Smooth muscle cell (in vitro differentiated cells): ENCODE results near the gene CASK. TPM values are rescaled to one million over a fixed set of nuclear protein-coding genes. Genes with fewer than 3 reads are reported as not detected.
"Not testable (repeated sequence)": the region's sequence is repeated elsewhere in the genome, so short reads cannot be mapped to it uniquely, and the experiment has no call there.

Source experiments
- DNase-seq: peaks from one replicate; lab custom pipeline; 2025; ENCODE audit not compliant: unreplicated experiment; lab: John Stamatoyannopoulos, UW
- H2AFZ ChIP-seq: fragments of 200-600 bp; sonication (generic); 2 replicates; pipeline ENCODE4 v1.6.0; 2016; ENCODE audit warnings: antibody characterized with exemption, low read depth, mild to moderate bottlenecking
- H3F3A ChIP-seq: fragments of 200-600 bp; sonication (generic); 2 replicates; pipeline ENCODE4 v1.6.0; 2017; ENCODE audit warnings: antibody characterized with exemption, low read depth
- H3K27ac ChIP-seq: fragments of 200-600 bp; sonication (generic); 2 replicates; pipeline ENCODE4 v1.5.1; 2016; ENCODE audit warnings: low read depth, mild to moderate bottlenecking
- H3K27me3 ChIP-seq: fragments of 200-600 bp; sonication (generic); 2 replicates; pipeline ENCODE4 v1.6.1; 2016; ENCODE audit warnings: low read depth, mild to moderate bottlenecking
- H3K36me3 ChIP-seq: fragments of 200-600 bp; sonication (generic); 2 replicates; pipeline ENCODE4 v1.5.1; 2016; ENCODE audit warnings: low read depth
- H3K4me1 ChIP-seq: fragments of 200-600 bp; sonication (generic); 2 replicates; pipeline ENCODE4 v1.5.1; 2016; ENCODE audit warnings: low read depth
- H3K4me2 ChIP-seq: fragments of 200-600 bp; sonication (generic); 2 replicates; pipeline ENCODE4 v1.6.0; 2016; ENCODE audit warnings: mild to moderate bottlenecking
- H3K4me3 ChIP-seq: fragments of 200-600 bp; sonication (generic); 2 replicates; pipeline ENCODE4 v1.5.1; 2016; ENCODE audit warnings: mild to moderate bottlenecking
- H3K79me2 ChIP-seq: fragments of 200-600 bp; sonication (generic); 2 replicates; pipeline ENCODE4 v1.6.0; 2016; ENCODE audit warnings: low read depth, mild to moderate bottlenecking
- H3K9ac ChIP-seq: fragments of 200-600 bp; sonication (generic); 2 replicates; pipeline ENCODE4 v1.6.0; 2016; ENCODE audit warnings: low read depth
- H3K9me3 ChIP-seq: fragments of 200-600 bp; sonication (generic); replicated peaks from 2 replicates; pipeline ENCODE4 v1.5.1; 2016; ENCODE audit warnings: low read depth
- H4K20me1 ChIP-seq: fragments of 200-600 bp; sonication (generic); 2 replicates; pipeline ENCODE4 v1.6.0; 2016; ENCODE audit warnings: low read depth
- WGBS: methylation state at CpG from one replicate; pipeline ENCODE4 v1.1.7; 2016; ENCODE audit warnings: low lambda C conversion rate; 5-methylcytosine and 5-hydroxymethylcytosine counted together
- polyA plus RNA-seq: library from polyadenylated mRNA; unstranded; fragments of >200 nt; fragmentation: Nextera tagmentation; extraction: Ambion mirVana; gene quantifications from 2 replicates; pipeline ENCODE4 v1.2.1, GENCODE V29; 2016
- total RNA-seq: library from RNA; depleted of rRNA; stranded (reverse); fragments of >200 nt; gene quantifications from 2 replicates; pipeline ENCODE4 v1.2.3, GENCODE V29; 2014
- TF ChIP-seq, protein P1 (sequence below): fragments of 200-600 bp; sonication (generic); IDR thresholded peaks from 2 replicates; pipeline ENCODE4 v1.5.1; 2017; ENCODE audit warnings: borderline replicate concordance, mild to moderate bottlenecking, antibody characterized with exemption; ENCODE audit not compliant: insufficient read depth, poor library complexity, severe bottlenecking

CASK gene
- total and polyA plus RNA-seq, 2 experiments from 2014 or later, result 49.4 to 97.5 TPM

DNA sequence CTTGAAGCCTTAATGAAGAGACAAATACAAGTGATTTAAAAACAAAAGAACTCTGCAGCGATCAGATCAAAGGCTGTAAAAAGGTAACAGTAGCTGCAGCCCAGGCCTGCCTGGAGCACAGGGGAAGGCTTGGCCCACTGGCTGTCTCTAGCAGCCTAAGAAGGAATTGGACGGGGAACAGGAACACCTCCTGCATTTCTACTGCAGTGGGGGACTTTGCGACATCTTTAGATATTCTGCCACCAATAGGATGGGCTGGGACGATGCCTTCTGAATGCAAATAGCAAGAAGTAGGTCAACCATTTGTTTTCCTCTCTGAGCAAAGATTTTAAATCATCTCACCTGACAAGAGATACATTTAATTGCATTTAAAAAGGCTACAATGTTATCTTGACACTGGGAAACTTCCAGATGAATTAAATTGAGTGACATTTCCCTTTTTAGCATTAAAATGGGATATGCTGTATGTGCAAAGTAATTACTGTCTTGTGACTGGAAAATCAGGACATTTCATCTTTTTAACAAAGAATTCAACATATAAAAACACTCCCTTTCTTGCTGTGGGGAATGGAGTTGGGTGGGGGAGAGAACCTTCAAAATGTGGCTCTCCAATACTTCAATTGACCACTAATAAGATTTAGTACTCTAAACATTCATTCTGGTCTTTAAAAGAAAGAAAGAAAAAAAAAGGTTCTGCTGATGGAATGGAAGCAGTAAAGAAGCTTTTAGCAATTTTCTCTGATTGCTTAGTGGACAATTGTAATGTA is 406.2 kb downstream of the CASK start:
- Histone ChIP-seq H3K27me3 (no peaks in the 10 kb centered on the region), H2AFZ (no peak overlapping the region), H3K4me2 (no peak overlapping the region), H4K20me1 (no peaks in the 10 kb centered on the region), H3K79me2 (no peaks in the 10 kb centered on the region), H3K4me3 (no peak overlapping the region), H3K36me3 (peaks cover under 1% of the 10 kb centered on the region), H3K4me1 (no peaks in the 10 kb centered on the region), H3K9me3 (no peaks in the 10 kb centered on the region), H3K9ac (no peak overlapping the region), H3K27ac (no peak overlapping the region), H3F3A (no peaks in the 10 kb centered on the region)
- DNase-seq, result no peak
- TF ChIP-seq, protein P1, sequence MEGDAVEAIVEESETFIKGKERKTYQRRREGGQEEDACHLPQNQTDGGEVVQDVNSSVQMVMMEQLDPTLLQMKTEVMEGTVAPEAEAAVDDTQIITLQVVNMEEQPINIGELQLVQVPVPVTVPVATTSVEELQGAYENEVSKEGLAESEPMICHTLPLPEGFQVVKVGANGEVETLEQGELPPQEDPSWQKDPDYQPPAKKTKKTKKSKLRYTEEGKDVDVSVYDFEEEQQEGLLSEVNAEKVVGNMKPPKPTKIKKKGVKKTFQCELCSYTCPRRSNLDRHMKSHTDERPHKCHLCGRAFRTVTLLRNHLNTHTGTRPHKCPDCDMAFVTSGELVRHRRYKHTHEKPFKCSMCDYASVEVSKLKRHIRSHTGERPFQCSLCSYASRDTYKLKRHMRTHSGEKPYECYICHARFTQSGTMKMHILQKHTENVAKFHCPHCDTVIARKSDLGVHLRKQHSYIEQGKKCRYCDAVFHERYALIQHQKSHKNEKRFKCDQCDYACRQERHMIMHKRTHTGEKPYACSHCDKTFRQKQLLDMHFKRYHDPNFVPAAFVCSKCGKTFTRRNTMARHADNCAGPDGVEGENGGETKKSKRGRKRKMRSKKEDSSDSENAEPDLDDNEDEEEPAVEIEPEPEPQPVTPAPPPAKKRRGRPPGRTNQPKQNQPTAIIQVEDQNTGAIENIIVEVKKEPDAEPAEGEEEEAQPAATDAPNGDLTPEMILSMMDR, result no peak
- WGBS, result 69% methylated on average over 4 of the region's 4 CpGs

DNA sequence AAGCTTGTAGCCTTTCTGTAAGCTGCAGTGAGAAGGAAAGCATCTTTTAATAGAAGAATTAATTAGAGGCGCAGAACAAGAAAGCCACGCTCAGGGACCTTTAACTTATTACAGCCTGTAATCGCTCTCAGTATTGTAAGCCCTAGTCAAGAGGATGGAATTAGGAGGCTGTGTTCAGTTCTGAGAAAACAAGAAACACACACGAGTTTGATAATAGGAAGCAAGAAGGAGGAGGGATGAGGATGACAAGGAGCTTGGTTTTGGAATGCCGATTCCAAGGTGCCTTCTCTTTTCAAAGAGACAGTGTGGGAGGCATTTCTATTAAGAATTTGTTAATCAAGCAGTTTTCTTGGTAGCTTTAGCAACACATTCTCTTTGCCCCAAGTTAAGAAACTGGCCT is 406.9 kb downstream of the CASK start:
- H3K4me2 ChIP-seq, result no peak overlapping the region
- no peaks in the 10 kb centered on the region for H4K20me1 ChIP-seq
- no peak overlapping the region for H2AFZ ChIP-seq
- H3K27me3 ChIP-seq, result no peaks in the 10 kb centered on the region
- no peaks in the 10 kb centered on the region for H3K9me3 ChIP-seq
- TF ChIP-seq, protein P1, result no peak
- H3K79me2 ChIP-seq, result no peaks in the 10 kb centered on the region
- H3K36me3 ChIP-seq, result no peaks in the 10 kb centered on the region
- no peaks in the 10 kb centered on the region for H3F3A ChIP-seq
- WGBS, result 83% methylated on average over 5 of the region's 5 CpGs
- H3K4me3 ChIP-seq, result no peak overlapping the region
- H3K27ac ChIP-seq, result no peak overlapping the region
- DNase-seq, result no peak
- H3K4me1 ChIP-seq, result no peaks in the 10 kb centered on the region
- no peak overlapping the region for H3K9ac ChIP-seq

DNA sequence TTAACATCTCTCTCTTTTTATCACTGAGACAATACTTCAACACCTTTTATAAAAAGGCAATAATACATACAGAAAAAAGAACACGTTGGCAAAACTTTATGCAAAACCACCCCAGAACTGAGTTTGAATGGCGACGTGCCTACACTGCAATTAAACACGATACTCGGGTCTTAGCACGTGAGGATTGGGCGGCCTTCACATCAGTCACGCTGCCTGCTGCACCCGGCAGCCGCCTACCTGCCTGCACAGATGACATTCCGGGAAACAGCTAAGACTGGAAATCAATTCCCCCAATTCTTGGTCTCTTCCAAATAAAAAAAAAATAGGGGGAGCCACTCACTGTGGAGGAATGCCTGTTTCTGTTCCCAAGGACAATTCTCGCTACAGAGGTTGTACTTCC is 408.0 kb downstream of the CASK start:
- 89% methylated on average over 12 of the region's 12 CpGs for WGBS
- H3K36me3 ChIP-seq, result no peaks in the 10 kb centered on the region
- TF ChIP-seq, protein P1, result no peak
- H3K9ac ChIP-seq, result no peak overlapping the region
- no peaks in the 10 kb centered on the region for H3K79me2 ChIP-seq
- H3K27me3 ChIP-seq, result no peaks in the 10 kb centered on the region
- H3K27ac ChIP-seq, result no peak overlapping the region
- no peaks in the 10 kb centered on the region for H4K20me1 ChIP-seq
- DNase-seq, result no peak
- no peak overlapping the region for H2AFZ ChIP-seq
- no peak overlapping the region for H3K4me3 ChIP-seq
- no peaks in the 10 kb centered on the region for H3F3A ChIP-seq
- no peaks in the 10 kb centered on the region for H3K9me3 ChIP-seq
- H3K4me1 ChIP-seq, result no peaks in the 10 kb centered on the region
- H3K4me2 ChIP-seq, result no peak overlapping the region

DNA sequence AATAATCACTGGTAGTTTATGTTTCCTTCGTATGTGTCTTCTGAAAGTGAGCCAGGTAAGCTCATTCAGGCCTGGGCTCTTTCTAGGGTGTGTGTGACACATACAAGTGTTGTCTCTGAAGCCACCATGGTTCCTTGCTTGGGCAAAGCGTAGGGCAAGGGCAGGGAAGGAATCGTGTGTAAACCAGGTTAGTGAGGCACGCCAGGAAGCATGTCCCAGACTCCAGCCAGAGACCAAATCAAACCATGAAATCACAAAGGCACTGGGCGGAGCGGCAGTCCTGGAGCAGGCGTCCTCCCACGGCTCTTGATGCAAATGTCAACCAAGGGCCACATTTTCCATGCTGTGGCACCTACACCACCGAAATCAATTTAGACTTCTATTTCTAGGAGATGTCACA is 409.2 kb downstream of the CASK start:
- TF ChIP-seq, protein P1, result no peak
- no peaks in the 10 kb centered on the region for H3K36me3 ChIP-seq
- no peaks in the 10 kb centered on the region for H3K9me3 ChIP-seq
- no peak overlapping the region for H3K9ac ChIP-seq
- no peak overlapping the region for H3K27ac ChIP-seq
- no peaks in the 10 kb centered on the region for H3K79me2 ChIP-seq
- no peak overlapping the region for H2AFZ ChIP-seq
- H4K20me1 ChIP-seq, result no peaks in the 10 kb centered on the region
- no peaks in the 10 kb centered on the region for H3K4me1 ChIP-seq
- H3F3A ChIP-seq, result no peaks in the 10 kb centered on the region
- 88% methylated on average over 9 of the region's 9 CpGs for WGBS
- no peaks in the 10 kb centered on the region for H3K27me3 ChIP-seq
- no peak for DNase-seq
- H3K4me3 ChIP-seq, result no peak overlapping the region
- H3K4me2 ChIP-seq, result no peak overlapping the region

DNA sequence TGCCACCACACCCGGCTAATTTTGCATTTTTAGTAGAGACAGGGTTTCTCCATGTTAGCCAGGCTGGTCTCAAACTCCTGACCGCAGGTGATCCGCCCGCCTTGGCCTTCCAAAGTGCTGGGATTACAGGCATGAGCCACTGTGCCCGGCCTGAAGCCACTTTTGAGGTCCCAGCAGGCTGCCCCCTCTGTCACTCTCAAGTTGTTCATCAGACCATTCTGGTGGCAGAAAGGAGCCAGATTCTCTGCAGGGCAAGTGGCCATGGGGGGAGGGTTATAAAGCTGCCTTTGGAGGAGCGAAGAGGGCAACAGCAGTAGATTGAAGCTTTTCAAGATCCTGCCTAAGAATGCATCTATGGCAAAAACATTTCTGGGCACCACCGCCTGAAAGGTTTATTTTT is 410.5 kb downstream of the CASK start:
- not testable (repeated sequence) for H2AFZ ChIP-seq, H3K27ac ChIP-seq, H3K9ac ChIP-seq, H3F3A ChIP-seq, H3K4me1 ChIP-seq, H3K27me3 ChIP-seq, H4K20me1 ChIP-seq, H3K4me2 ChIP-seq, DNase-seq, H3K36me3 ChIP-seq, H3K4me3 ChIP-seq, H3K9me3 ChIP-seq, H3K79me2 ChIP-seq
- WGBS, result 89% methylated on average over 7 of the region's 7 CpGs
